ENCODE measurements around the gene FLVCR1.

- TF ChIP-seq CTCF (conservative IDR thresholded peaks at IDR 0.05) (no peak), ZFX (IDR thresholded peaks at IDR 0.05) (no peak)
Observed at GRCh38 chr1:212909652-212910063, 51.6 kb downstream of the FLVCR1 start.
